PC-9 (cell line): ENCODE results near the gene CLCN5.

ENCODE experiments used
- EZH2 ChIP-seq: fragments of 200-600 bp; sonication (generic); IDR thresholded peaks from 2 replicates; pipeline ENCODE4 v1.8.0; 2017; ENCODE audit warnings: antibody characterized with exemption, low read depth
- TF ChIP-seq, protein P1 (sequence below): fragments of 200-600 bp; sonication (generic); conservative IDR thresholded peaks from 2 replicates; pipeline ENCODE4 v1.6.1; 2017; ENCODE audit warnings: mixed run types, antibody characterized with exemption, mild to moderate bottlenecking, moderate library complexity

DNA sequence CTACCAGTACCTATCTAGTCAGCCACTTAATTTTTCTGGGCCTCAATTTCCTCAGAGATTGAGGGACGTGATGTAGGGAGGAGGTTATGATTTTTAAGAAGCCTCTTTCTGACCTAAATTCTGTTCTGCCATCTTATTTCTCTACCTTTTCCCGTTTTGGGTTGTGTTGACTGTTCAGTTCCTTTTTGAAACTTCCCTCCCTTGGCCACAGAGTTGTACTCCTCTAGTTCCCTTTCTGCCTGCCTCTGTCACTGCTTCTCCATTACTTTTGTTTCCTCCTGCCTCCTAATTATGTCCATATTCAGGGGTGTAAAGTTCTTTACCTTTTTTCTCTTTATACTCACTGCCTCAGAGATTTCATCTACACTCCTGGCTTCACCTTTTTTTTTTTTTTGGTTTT lies 25.4 kb downstream of the CLCN5 start:
- TF ChIP-seq, protein P1, sequence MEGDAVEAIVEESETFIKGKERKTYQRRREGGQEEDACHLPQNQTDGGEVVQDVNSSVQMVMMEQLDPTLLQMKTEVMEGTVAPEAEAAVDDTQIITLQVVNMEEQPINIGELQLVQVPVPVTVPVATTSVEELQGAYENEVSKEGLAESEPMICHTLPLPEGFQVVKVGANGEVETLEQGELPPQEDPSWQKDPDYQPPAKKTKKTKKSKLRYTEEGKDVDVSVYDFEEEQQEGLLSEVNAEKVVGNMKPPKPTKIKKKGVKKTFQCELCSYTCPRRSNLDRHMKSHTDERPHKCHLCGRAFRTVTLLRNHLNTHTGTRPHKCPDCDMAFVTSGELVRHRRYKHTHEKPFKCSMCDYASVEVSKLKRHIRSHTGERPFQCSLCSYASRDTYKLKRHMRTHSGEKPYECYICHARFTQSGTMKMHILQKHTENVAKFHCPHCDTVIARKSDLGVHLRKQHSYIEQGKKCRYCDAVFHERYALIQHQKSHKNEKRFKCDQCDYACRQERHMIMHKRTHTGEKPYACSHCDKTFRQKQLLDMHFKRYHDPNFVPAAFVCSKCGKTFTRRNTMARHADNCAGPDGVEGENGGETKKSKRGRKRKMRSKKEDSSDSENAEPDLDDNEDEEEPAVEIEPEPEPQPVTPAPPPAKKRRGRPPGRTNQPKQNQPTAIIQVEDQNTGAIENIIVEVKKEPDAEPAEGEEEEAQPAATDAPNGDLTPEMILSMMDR, result no peak
- no peak for TF ChIP-seq EZH2
